Measurements from ENCODE around the gene MAN2A1.

The MAN2A1 gene

DNA sequence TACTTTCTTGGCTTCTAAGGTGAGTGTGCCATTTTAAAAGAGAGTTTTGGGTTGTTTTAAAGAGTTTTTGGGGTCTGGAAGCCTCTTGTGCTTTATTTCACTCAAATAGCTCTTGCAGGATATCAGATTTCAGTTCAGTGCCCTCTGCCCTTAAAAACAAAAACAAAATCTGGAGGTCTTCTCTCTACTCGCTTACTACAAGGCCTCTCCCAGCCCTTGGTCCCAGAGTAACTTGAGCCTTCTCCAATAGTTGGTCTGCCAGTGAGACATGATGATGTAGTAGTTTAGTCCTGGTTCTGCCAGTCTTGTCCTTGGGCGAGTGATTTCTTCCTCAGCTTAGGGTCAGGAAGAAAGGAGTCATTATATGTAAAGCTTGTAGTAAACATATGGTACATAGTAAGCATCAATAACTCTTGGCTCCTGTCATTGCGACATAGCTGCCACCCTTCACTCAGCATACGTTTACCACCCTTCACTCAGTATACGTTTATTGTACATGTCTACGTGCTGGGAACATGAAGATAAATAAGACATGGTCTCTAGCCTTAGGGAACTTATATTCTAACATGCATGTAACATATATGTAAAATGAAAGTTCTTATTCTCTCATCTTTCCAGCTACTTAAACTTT lies 147.6 kb downstream of the MAN2A1 start:
- no peak overlapping the region for H3K4me3 ChIP-seq (ENCODE audit: low read depth, low read length)
- DNase-seq (ENCODE audit: low read depth): no peak
- in situ Hi-C loops (cut with HindIII; ENCODE audit: low sequenced_read_pairs): no loop called here
- TF ChIP-seq, protein P1, sequence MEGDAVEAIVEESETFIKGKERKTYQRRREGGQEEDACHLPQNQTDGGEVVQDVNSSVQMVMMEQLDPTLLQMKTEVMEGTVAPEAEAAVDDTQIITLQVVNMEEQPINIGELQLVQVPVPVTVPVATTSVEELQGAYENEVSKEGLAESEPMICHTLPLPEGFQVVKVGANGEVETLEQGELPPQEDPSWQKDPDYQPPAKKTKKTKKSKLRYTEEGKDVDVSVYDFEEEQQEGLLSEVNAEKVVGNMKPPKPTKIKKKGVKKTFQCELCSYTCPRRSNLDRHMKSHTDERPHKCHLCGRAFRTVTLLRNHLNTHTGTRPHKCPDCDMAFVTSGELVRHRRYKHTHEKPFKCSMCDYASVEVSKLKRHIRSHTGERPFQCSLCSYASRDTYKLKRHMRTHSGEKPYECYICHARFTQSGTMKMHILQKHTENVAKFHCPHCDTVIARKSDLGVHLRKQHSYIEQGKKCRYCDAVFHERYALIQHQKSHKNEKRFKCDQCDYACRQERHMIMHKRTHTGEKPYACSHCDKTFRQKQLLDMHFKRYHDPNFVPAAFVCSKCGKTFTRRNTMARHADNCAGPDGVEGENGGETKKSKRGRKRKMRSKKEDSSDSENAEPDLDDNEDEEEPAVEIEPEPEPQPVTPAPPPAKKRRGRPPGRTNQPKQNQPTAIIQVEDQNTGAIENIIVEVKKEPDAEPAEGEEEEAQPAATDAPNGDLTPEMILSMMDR (IDR thresholded peaks at IDR 0.05; ENCODE audit: low read depth, low read length, missing control alignments): no peak

- no peak overlapping the region for H3K4me3 ChIP-seq (ENCODE audit: low read depth, low read length)
- in situ Hi-C loops (cut with HindIII; ENCODE audit: low sequenced_read_pairs): no loop called here
- TF ChIP-seq, protein P1 (IDR thresholded peaks at IDR 0.05; ENCODE audit: low read depth, low read length, missing control alignments): no peak
- DNase-seq (ENCODE audit: low read depth): no peak
These were observed 148.4 kb downstream of the MAN2A1 start for GRCh38 chr5:109838157-109838556.

GRCh38 chr5:109844148-109844547 lies 154.4 kb downstream of the MAN2A1 start:
- TF ChIP-seq, protein P1 (IDR thresholded peaks at IDR 0.05; ENCODE audit: low read depth, low read length, missing control alignments): peak; percentile 28
- DNase-seq (ENCODE audit: low read depth): no peak
- in situ Hi-C loops (cut with HindIII; ENCODE audit: low sequenced_read_pairs): no loop called here
- no peak overlapping the region for H3K4me3 ChIP-seq (ENCODE audit: low read depth, low read length)

- in situ Hi-C loops (cut with HindIII; ENCODE audit: low sequenced_read_pairs): no loop called here
- DNase-seq (ENCODE audit: low read depth): no peak
- TF ChIP-seq, protein P1 (IDR thresholded peaks at IDR 0.05; ENCODE audit: low read depth, low read length, missing control alignments): no peak
These were observed 155.0 kb downstream of the MAN2A1 start for GRCh38 chr5:109844695-109845094.

GRCh38 chr5:109848130-109848529 lies 158.4 kb downstream of the MAN2A1 start:
- no peak overlapping the region for H3K4me3 ChIP-seq (ENCODE audit: low read depth, low read length)
- in situ Hi-C loops (cut with HindIII; ENCODE audit: low sequenced_read_pairs): no loop called here
- no peak for DNase-seq (ENCODE audit: low read depth)
- TF ChIP-seq, protein P1 (IDR thresholded peaks at IDR 0.05; ENCODE audit: low read depth, low read length, missing control alignments): no peak

More at GRCh38 chr5:109844695-109845094, 155.0 kb downstream of the MAN2A1 start:
- H3K4me3 ChIP-seq (ENCODE audit: low read depth, low read length): no peak overlapping the region

DNA sequence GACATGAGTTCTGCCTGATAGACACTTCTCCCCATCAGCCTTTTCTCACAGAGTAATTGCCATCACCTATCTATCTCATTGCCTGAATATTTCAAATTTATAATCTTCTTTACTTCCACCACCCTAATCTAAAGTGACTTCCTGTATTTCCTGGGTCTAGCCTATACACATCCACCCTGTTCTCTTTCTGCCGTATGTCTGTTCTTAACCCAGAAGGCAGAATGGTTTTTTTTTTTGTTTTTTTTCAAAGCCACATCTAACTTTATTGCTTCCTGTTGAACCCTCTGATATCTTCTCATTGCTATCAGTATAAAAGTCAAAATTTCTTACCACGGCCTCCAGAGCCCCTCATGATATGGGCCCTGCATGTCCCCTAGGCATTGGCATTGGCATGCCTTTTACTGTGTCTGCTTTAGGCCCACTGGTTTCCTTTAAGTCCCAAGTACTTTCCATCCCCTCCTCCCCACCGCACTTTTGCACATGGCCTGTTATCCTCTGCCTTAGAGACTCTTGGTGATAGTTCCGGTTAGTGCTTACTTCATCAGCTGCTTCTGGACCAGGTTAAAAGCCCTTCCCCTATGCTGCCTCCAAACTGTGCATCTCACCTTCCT lies 159.9 kb downstream of the MAN2A1 start:
- DNase-seq (ENCODE audit: low read depth): no peak
- in situ Hi-C loops (cut with HindIII; ENCODE audit: low sequenced_read_pairs): no loop called here

More for the DNA sequence above, 159.9 kb downstream of the MAN2A1 start:
- no peak overlapping the region for H3K4me3 ChIP-seq (ENCODE audit: low read depth, low read length)
- TF ChIP-seq, protein P1 (IDR thresholded peaks at IDR 0.05; ENCODE audit: low read depth, low read length, missing control alignments): no peak

All from astrocyte of the cerebellum (primary cell).